ENCODE data around the gene CXCL8. TPM values are rescaled to one million over a fixed set of nuclear protein-coding genes. Genes with fewer than 3 reads are reported as not detected.

Gene CXCL8
- total and polyA plus RNA-seq, 2 of the 8 experiments (the other 6 are each of a cell fraction or from before 2014, with no cell fraction given) = not detected

GRCh38 chr4:73711989-73712388, 28.4 kb upstream of the CXCL8 start:
- Histone ChIP-seq H4K8ac (ENCODE audit: extremely low read depth, insufficient read depth, low read length) (no peak overlapping the region), H4K5ac (ENCODE audit: insufficient read length, low read depth, low read length) (no peak overlapping the region), H2BK15ac (ENCODE audit: low read length) (no peak overlapping the region), H3K23me2 (ENCODE audit: low read depth, low read length) (no peaks in the 10 kb centered on the region), H2BK20ac (ENCODE audit: low read length) (no peak overlapping the region), H3K23ac (ENCODE audit: insufficient read length) (no peak overlapping the region), H3K4ac (replicated peaks; ENCODE audit: insufficient read length, low read depth, low read length) (no peak overlapping the region), H3K27ac (ENCODE audit: low read depth, low read length) (no peak overlapping the region), H3K4me3 (ENCODE audit: extremely low read depth in 1 of 4, insufficient read depth in 2 of 4, low read depth in 3 of 4, low read length in 4 of 4) (no peak overlapping the region), H3K79me1 (ENCODE audit: low read depth, low read length) (no peaks in the 10 kb centered on the region), H3K9ac (replicated peaks in 1 of 4; ENCODE audit: extremely low read depth in 1 of 4, low read depth in 3 of 4, low read length in 3 of 4) (no peak overlapping the region), H3K56ac (replicated peaks; ENCODE audit: insufficient read length, low read depth, low read length) (no peak overlapping the region), H3K14ac (ENCODE audit: insufficient read length) (no peak overlapping the region), H4K91ac (replicated peaks; ENCODE audit: insufficient read length, low read length) (no peak overlapping the region), H3K27me3 (replicated peaks in 1 of 4; ENCODE audit: control insufficient read depth in 3 of 4, extremely low read depth in 1 of 4, insufficient read depth in 3 of 4, low read length in 3 of 4) (no peaks in the 10 kb centered on the region; a peak in 1 of 7 replicates), H3K4me1 (replicated peaks in 1 of 4; ENCODE audit: control insufficient read depth in 3 of 4, insufficient read depth in 4 of 4, low read length in 3 of 4) (no peaks in the 10 kb centered on the region; a peak in 1 of 7 replicates), H3K4me2 (ENCODE audit: insufficient read depth in 1 of 2, low read depth in 2 of 2, low read length in 2 of 2) (no peak overlapping the region), H3K9me3 (ENCODE audit: insufficient read depth in 2 of 2, low read depth in 1 of 2, low read length in 1 of 2) (no peaks in the 10 kb centered on the region), H3K18ac (ENCODE audit: extremely low read depth, low read length) (no peak overlapping the region), H2BK5ac (ENCODE audit: low read depth, low read length) (no peak overlapping the region; the same call in 1 of the 2 replicates), H2BK12ac (ENCODE audit: low read depth, low read length) (no peak overlapping the region), H2BK120ac (replicated peaks; ENCODE audit: low read depth, low read length) (no peak overlapping the region), H3K36me3 (ENCODE audit: control insufficient read depth in 2 of 4, insufficient read depth in 4 of 4, low read length in 3 of 4) (no peaks in the 10 kb centered on the region), H2AK5ac (ENCODE audit: low read depth, low read length) (no peak overlapping the region), H4K20me1 (replicated peaks in 1 of 2; ENCODE audit: control insufficient read depth in 1 of 2, insufficient read depth in 2 of 2, low read length in 2 of 2) (no peaks in the 10 kb centered on the region), H3K79me2 (ENCODE audit: control insufficient read depth in 1 of 2, insufficient read depth in 2 of 2, low read length in 2 of 2) (no peaks in the 10 kb centered on the region), H2AFZ (ENCODE audit: low read length) (no peak overlapping the region)
- no peak for FAIRE-seq
- ChIA-PET CTCF (ENCODE audit: partially characterized antibody) (interaction anchor here (1.2 to 1.4 kb wide), 4 partner anchors 8 to 50 kb away, joined by 3 to 8 read pairs (median 4); no protein-coding TSS in a partner anchor), POLR2A (ENCODE audit: partially characterized antibody) (no interaction called here)
- TF ChIP-seq BACH1 (IDR thresholded peaks at IDR 0.05; ENCODE audit: low read length) (no peak), FOSL1 (IDR thresholded peaks at IDR 0.05; ENCODE audit: insufficient read depth, low read depth, low read length) (no peak), RNF2 (IDR thresholded peaks at IDR 0.05; ENCODE audit: borderline replicate concordance, low read depth, low read length, missing control alignments, poor library complexity, severe bottlenecking) (no peak), RXRA (IDR thresholded peaks at IDR 0.05; ENCODE audit: insufficient read depth, low read depth, low read length) (no peak), CTCF (IDR thresholded peaks at IDR 0.05; ENCODE audit: control extremely low read depth in 1 of 3, insufficient read depth in 1 of 3, low read depth in 1 of 3, low read length in 3 of 3) (no peak), TEAD4 (IDR thresholded peaks at IDR 0.05; ENCODE audit: low read depth, low read length) (no peak), MAFK (IDR thresholded peaks at IDR 0.05; ENCODE audit: low read depth, low read length) (no peak), SP1 (IDR thresholded peaks at IDR 0.05; ENCODE audit: low read depth, low read length) (no peak), TAF7 (optimal IDR thresholded peaks at IDR 0.05; ENCODE audit: borderline replicate concordance, low read depth, low read length) (no peak), NRF1 (IDR thresholded peaks at IDR 0.05; ENCODE audit: low read depth, low read length) (no peak), BCL11A (IDR thresholded peaks at IDR 0.05; ENCODE audit: low read depth in 2 of 2, low read length in 2 of 2) (no peak), BRCA1 (IDR thresholded peaks at IDR 0.05; ENCODE audit: low read depth, low read length) (no peak)
- 97% methylated on average over 2 of the region's 2 CpGs; no CpG with 5 or more reads in 1 of the 2 experiments for WGBS, 2 experiments (ENCODE audit: extremely low coverage in 1 of 2, insufficient coverage in 1 of 2, insufficient read length in 1 of 2, insufficient replicate concordance in 2 of 2, low coverage in 1 of 2, low lambda C conversion rate in 2 of 2, missing lambda C conversion rate in 1 of 2)
- no peak for DNase-seq (ENCODE audit: low read depth in 1 of 2, low spot score in 2 of 2)

Measured in H1 (cell line).